GM19099 (cell line): ENCODE data around the gene KDM8.

Experiments
- POLR2A ChIP-seq: IDR thresholded peaks from 3 replicates; pipeline ENCODE4 v1.6.1; 2011; ENCODE audit warnings: low read depth; ENCODE audit not compliant: insufficient read length; ENCODE audit errors: extremely low read depth

Gene KDM8

GRCh38 chr16:27182906-27183405 lies 20.4 kb upstream of the KDM8 start:
- TF ChIP-seq POLR2A, result no peak

GRCh38 chr16:27185776-27186130 lies 17.6 kb upstream of the KDM8 start:
- TF ChIP-seq POLR2A, result no peak

GRCh38 chr16:27188633-27189032 lies 14.7 kb upstream of the KDM8 start:
- no peak for TF ChIP-seq POLR2A

- no peak for TF ChIP-seq POLR2A
Measured at GRCh38 chr16:27189335-27189972, 13.9 kb upstream of the KDM8 start.

- no peak for TF ChIP-seq POLR2A
Measured at GRCh38 chr16:27190316-27190871, 12.9 kb upstream of the KDM8 start.

- TF ChIP-seq POLR2A, result no peak
Measured at GRCh38 chr16:27191352-27191924, 11.9 kb upstream of the KDM8 start.

GRCh38 chr16:27193300-27193990 lies 9.9 kb upstream of the KDM8 start:
- TF ChIP-seq POLR2A, result no peak

- no peak for TF ChIP-seq POLR2A
Measured at GRCh38 chr16:27195076-27195741, 8.1 kb upstream of the KDM8 start.

GRCh38 chr16:27195941-27196595 lies 7.3 kb upstream of the KDM8 start:
- TF ChIP-seq POLR2A, result no peak

- no peak for TF ChIP-seq POLR2A
Measured at GRCh38 chr16:27197004-27197403, 6.3 kb upstream of the KDM8 start.

- no peak for TF ChIP-seq POLR2A
Measured at GRCh38 chr16:27198451-27199234, 4.7 kb upstream of the KDM8 start.

GRCh38 chr16:27199235-27199586 lies 4.1 kb upstream of the KDM8 start:
- TF ChIP-seq POLR2A, result no peak

- TF ChIP-seq POLR2A, result no peak
Measured at GRCh38 chr16:27199736-27200135, 3.6 kb upstream of the KDM8 start.

GRCh38 chr16:27202923-27203506 lies 311 bp upstream of the KDM8 start:
- TF ChIP-seq POLR2A, result no peak
